GM20000 (cell line): ENCODE measurements around the gene TMEM86B.

Experiments used
- DNase-seq: peaks from one replicate; pipeline ENCODE4 v3.0.0; 2012; ENCODE audit warnings: low spot score
- CTCF ChIP-seq: IDR thresholded peaks from 2 replicates; pipeline ENCODE4 v1.5.1; 2012; ENCODE audit warnings: mild to moderate bottlenecking, control low read depth; ENCODE audit errors: extremely low read depth, missing control alignments

TMEM86B gene

GRCh38 chr19:55224038-55224665 is 4.4 kb downstream of the TMEM86B start:
- peak; percentile 19 for DNase-seq
- TF ChIP-seq CTCF, result no peak

- peak; percentile 14 for DNase-seq
- no peak for TF ChIP-seq CTCF
Observed at GRCh38 chr19:55223291-55224037, 5.1 kb downstream of the TMEM86B start.

GRCh38 chr19:55220525-55220924 is 8.0 kb downstream of the TMEM86B start:
- no peak for TF ChIP-seq CTCF
- no peak for DNase-seq

GRCh38 chr19:55216461-55217198 is 11.9 kb downstream of the TMEM86B start:
- peak; percentile 68 for DNase-seq
- no peak for TF ChIP-seq CTCF

- DNase-seq, result no peak
- TF ChIP-seq CTCF, result no peak
Observed at GRCh38 chr19:55213547-55213946, 15.0 kb downstream of the TMEM86B start.

- no peak for DNase-seq
- TF ChIP-seq CTCF, result peak; percentile 10
Observed at GRCh38 chr19:55212447-55212846, 16.1 kb downstream of the TMEM86B start.
